ENCODE measurements around the gene PREX1.

The PREX1 gene

DNA sequence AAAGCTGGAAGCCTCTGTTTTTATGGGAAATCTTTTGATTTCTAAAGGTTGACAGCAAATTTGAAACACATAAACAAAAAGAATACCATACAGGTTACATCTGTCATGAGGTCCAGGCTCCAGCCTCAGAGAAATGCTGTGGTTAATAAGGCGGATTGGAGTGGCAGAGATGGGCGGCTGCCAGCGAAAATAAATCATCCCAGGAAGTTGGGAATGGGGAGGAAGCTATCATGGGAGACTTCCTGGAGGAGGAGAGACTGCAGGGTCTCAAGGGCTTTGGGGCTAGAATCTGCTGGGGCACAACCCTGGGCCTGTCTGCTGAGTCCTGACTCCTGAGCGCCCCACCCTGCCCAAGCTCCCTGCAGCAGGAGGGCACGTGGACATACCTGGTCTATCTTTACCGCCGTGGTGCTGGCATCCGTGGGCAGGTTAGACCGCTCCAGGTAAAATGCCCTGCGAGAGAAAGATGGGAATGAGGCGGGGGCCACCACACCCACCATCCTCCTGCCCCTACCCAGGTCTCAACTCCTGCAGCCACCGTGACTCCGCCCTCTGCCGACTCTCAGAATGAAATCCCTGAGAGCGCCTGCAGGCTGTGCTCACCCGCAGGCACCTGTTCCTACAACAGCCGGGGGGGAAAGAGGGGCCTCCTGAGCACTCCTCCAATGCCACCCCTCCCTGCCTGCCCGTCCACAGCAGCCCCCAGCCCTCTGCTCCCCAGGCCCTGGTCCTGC lies 197.3 kb downstream of the PREX1 start:
- DNase-seq = no peak

- DNase-seq = no peak
Observed at GRCh38 chr20:48629960-48630315, 197.9 kb downstream of the PREX1 start.

- DNase-seq = no peak
Observed at GRCh38 chr20:48629069-48629959, 198.5 kb downstream of the PREX1 start.

DNA sequence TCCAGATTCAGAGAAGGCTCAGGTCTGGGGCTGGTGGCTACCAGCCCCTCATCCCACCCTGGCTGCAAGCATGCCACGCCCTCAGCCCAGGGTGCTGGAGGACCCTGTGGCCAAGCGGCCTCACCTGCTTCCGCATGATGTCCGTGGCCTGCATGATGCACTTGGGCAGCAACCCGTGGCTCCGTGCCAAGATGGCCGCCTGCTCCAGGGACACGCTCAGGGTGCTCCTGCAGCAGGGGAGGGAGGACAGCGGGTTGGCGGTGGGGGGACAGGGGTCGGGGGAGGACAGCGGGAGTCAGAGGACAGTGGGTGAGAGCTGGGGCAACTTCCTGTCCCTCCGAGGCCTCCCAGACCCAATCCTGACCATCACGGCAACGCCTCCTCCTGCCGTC lies 200.1 kb downstream of the PREX1 start:
- no peak for DNase-seq

- no peak for DNase-seq
Observed at GRCh38 chr20:48626938-48627736, 200.7 kb downstream of the PREX1 start.

DNA sequence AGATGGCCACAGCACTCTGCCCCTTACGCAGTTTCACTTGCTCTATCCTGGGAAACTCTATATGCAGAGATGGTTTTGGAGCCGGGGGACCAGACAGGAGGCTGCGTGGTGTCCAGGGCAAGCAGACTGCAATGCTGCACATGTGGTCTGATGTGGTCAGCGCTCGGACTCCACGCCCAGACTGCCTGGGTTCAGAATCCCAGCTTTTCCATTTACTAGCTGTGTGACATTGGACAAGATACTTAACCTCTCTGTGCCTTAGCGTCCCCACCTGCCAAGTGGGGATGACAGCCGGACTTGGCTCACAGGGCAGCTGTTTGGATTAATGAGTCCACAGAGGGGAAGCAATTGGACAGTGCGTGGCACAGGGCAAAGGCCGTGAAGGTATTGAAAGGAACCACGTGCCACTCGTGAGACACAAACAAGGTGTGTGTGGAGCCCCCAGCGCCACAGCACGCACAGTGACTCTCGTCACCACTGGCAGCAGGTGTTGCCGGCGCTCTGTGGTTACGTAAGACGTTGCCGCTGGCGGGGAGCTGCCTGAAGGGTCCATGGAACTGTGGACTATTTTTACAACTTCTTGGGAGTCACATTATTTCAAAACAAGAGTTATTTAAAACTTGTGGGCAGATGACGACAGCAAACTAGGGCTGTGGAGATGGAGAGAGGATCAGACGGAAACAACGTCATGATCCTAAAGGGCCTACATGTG lies 201.4 kb downstream of the PREX1 start:
- DNase-seq = no peak

- no peak for DNase-seq
Observed at GRCh38 chr20:48625136-48625900, 202.5 kb downstream of the PREX1 start.

DNA sequence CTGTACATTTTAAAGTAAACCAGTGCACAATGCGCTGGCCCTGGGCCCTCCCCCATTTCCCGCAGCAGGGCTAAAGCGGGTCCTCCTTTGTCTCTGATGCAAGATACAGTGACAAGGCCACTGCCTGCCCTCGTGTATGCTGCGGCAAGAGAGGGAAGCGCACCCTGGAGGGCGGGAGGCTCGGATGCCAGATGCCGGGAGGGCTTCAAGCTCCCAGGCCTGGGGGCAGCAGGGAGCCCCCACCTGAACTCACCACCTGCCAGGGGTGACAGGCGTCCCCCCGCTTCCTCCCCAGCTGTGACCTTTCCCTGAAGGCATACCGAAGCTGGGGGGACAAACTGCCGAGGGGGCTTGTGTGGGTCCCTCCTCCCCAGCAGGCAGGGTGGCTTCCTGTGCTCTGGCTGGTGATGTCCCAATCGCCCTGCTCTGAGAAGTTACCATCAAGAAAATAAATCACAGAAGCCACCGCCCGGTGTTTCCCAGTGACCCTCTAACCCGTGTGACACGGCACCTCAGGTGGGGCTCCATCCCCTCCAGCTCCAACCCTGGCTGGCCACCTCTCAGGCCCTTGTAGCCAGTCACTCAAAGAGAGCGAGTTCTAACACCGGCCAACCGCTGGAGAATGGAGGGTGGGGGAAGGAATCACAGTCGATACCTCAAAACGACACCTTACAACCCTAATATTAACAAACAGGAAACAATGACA lies 203.3 kb downstream of the PREX1 start:
- no peak for DNase-seq

DNA sequence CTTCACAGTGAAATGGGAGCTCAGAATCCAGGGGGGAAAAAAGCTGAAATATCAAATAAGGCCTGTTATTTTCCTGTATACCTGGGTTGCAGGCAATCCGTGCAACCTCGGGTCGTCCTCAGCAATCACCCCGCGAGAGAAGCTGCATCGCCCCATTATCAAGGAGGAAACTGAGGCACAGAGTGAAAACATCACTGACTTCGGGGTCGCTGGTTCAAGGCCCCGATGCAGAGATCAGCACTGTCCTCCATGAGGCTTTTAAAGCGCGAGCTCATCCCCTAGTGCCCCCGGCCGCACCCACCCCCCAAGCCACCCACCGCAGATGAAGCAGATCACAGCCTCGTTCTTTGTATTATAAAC lies 203.9 kb downstream of the PREX1 start:
- DNase-seq = no peak

DNA sequence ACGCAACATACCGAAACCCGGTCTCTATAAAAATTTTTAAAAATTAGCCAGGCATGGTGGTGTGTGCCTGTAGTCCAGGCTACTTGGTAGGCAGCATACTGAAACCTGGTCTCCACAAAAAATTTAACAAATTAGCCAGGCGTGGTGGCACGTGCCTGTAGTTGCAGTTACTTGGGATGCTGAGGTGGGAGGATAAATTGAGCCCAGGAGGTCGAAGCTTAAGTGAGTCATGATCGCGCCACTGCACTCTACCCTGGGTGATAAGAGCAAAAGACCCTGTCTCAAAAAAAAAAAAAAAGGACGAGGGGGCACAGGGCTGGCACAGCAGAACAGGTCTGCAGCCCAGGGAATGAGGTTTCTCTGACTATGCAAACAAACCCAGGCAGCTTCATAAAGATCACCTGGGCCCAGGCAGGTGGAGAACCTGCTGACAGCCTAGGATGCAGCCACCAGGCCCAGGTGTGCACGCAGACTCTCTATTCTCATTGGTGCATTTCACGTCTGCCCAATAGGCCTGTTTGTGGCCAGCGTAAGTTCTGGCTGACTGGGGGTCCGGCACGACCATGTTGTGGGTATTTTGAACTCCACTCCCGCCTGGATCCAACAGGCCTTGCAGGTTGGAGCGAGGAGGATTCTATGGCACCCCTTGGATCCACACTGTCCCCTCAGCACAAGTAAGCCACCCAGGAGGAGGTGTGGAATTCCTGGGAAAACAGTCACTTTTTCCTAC lies 204.5 kb downstream of the PREX1 start:
- DNase-seq = no peak

- DNase-seq = no peak
Observed at GRCh38 chr20:48622421-48622820, 205.4 kb downstream of the PREX1 start.

DNA sequence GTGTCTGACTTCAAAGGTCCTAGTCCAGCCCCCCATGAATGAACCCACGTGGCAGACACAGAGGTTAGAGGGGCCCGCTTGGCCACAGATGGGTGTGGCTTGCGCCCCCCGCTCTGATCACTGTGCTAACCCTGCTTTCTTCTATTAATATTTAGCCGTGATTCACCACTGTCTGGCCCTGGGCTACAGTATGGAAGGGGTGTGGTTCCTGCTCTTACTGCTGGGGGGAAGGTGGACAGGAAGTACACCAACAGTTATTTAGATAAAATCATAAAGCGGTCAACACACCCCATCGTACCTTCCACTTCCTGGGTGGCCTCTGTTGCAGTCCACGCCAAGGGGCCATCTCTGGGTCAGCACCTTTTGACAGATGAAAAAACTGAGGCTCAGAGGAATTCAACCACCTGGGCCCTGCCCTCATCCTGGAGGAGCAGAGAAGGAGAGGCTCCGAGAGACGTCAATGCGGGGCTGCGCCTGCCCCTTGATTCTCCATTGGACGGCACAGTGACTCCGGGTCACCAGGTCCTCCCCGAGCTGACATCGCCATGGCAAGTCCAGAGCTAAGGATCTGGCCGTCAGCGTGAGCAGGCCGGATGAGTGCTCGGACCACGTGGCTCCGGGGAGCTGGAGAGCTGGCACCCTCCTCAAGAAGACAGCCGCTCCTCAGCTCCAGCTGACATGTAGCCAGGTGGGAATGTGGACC lies 206.3 kb downstream of the PREX1 start:
- no peak for DNase-seq

DNA sequence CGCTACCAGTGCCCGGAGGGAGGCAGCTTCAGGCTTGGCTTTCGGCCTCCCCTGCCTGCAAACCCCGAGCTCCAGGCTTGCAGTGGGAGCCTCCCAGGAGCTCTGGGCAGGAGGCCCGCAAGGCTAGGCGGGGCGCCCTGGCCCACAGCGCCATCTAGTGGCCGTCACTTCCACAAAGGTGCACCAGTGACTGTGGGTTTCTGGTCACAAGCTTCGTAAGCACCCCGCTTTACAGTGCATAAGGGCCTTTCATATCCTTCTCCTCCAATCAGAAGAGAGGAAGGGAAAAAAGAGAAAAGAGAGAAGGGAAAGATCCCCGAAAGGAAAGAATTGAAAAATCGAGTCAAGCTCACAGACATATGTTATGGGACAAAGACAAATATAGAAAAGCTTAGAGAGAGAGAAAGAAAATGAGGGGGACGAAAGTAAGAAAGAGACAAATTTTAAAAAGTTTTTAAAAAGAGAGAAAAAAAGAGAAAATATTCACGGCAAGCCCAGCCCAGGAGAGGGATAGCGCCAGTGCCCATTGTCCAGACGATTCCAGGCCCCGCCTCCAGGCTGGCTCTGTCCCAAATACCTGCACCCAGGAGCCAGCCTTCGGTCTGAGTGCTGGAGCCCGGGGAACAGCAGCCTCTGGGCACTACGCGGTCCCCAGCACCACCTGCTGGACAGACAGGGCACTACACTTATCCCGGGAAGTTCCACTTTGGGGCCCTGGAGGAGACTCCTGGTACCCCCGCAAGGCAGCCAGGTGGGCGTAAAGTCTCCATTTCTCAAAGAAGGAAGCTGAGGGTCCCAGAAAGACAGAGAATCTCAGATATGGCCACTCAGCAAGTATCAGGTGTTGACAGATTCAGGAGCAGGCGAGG lies 207.1 kb downstream of the PREX1 start:
- DNase-seq = peak; percentile 18

DNA sequence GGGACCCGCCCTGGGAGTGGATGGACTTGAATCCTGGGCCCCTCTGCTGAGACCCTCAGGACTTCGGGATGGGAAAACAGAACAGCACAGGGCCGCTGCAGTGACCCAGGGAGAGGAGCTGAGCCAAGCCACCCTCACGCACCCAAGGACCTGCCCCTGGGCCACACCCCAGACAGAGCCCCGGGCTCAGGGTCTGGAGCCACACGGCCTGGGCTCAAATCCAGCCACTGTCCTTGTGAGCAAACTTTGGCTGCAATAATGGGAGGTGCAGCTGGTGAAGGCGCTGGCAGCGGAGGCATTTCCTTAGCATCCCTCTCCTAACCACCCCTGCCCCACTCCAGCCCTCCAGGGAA lies 207.7 kb downstream of the PREX1 start:
- no peak for DNase-seq

- no peak for DNase-seq
Observed at GRCh38 chr20:48619126-48620101, 208.4 kb downstream of the PREX1 start.

GRCh38 chr20:48618631-48619030 lies 209.2 kb downstream of the PREX1 start:
- DNase-seq = no peak

DNA sequence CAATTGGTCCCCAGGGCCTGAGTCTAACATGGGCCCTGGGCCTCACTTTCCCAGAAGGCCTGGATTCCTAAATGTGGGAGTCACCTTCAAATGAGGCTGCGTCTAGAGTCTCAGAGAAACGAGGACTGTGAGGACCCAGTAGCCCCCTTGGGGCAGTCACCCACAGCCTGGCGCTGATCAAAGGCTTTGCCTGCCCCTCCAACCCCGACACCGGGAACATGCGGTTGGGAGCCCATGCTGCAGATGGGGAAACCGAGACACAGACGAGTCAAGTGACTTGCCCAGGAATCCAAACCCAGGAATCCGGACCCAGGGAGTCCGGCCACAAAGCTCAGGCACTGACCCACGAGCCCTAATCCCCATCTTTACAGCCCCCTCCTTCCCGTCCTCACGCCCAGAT lies 209.7 kb downstream of the PREX1 start:
- DNase-seq = no peak

DNA sequence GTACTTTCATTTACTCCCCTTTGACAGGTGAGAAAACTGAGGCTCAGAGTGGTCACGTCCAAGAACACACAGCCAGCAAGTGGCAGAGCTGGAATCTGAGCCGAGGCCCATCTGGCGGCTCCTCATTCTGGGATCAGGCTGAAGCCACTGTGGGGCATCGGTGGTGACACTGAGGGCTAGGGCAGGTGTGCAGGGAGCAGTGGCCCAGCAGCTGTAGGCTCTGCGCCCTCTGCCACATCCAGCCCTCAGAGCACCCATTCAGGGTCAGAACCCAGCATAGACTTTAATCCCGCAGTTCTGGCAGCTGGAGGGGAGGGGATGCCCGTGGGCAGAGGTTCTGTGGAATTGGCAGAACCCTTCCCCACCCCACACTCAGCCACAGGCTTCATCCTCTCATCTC lies 210.3 kb downstream of the PREX1 start:
- DNase-seq = no peak
